Measurements from ENCODE around the gene CAPN10. TPM values are rescaled to one million over a fixed set of nuclear protein-coding genes. Genes with fewer than 3 reads are reported as not detected.
A peak's percentile ranks its signal among the peaks of the same experiment; 100 is the strongest.

Gene CAPN10
- total and polyA plus RNA-seq, 8 donors, result 20.8 to 36.6 (median 28.2) TPM

GRCh38 chr2:240626531-240627300 lies 40.2 kb downstream of the CAPN10 start:
- ATAC-seq (peak; percentile 14), DNase-seq (peak in 2 of 4 donors; percentile 47 to 81)
- no peak for TF ChIP-seq CTCF (IDR thresholded peaks at IDR 0.05)
- Histone ChIP-seq H3K9me3 (no peaks in the 10 kb centered on the region), H3K4me3 (no peak overlapping the region), H3K27ac (no peak overlapping the region), H3K27me3 (peaks cover 0 to 26% of the 10 kb centered on the region in 2 donors), H3K36me3 (peaks cover 0 to 16% of the 10 kb centered on the region in 2 donors), H3K4me1 (peaks cover 0 to 42% of the 10 kb centered on the region in 2 donors)
- intact Hi-C loops (cut with DNase I), result no loop called here

DNA sequence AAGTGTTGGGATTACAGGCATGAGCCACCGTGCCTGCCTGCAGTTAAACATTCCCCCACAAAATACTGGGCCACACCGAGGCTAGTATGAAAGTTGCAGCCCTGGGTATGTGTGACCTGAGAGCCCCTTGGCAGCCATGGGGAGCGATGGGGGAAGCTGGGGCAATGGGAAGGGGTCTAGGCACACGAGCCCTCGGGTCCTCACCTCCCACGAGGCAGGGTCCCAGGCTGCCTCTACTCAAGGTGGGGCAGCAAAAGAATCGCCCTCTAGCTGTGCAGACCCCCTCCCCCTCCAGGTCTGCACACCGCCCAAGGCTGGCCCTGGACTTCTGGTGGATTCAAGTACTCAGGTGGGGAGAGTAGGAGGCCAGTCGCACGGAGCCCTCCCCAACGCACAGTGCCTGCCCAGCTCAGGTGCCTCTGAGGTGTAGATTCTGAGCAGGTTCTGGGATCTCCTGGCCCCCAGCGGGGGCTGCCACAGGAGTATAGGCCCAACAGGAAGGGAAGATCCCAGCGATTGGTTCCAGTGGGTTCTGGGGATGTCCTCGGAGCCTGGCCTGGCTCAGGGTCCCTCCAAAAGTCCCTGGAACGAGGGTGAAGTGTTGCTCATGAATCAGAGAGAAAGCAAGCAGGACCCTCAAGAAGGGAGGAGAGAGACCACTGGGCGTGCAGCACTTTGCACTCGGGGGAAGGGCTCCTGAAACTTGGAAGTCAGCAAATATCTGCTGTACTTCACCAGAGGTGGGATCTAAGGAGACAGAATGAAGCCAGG lies 41.4 kb downstream of the CAPN10 start:
- Histone ChIP-seq H3K27me3 (peaks cover 0 to 20% of the 10 kb centered on the region in 2 donors), H3K27ac (no peak overlapping the region), H3K36me3 (peaks cover 0 to 17% of the 10 kb centered on the region in 2 donors), H3K9me3 (no peaks in the 10 kb centered on the region), H3K4me3 (no peak overlapping the region), H3K4me1 (peaks cover 0 to 30% of the 10 kb centered on the region in 2 donors)
- ATAC-seq (no peak), DNase-seq (peak in 1 of 4 donors; percentile 49)
- intact Hi-C loops (cut with DNase I), result no loop called here
- TF ChIP-seq CTCF (IDR thresholded peaks at IDR 0.05), result no peak

DNA sequence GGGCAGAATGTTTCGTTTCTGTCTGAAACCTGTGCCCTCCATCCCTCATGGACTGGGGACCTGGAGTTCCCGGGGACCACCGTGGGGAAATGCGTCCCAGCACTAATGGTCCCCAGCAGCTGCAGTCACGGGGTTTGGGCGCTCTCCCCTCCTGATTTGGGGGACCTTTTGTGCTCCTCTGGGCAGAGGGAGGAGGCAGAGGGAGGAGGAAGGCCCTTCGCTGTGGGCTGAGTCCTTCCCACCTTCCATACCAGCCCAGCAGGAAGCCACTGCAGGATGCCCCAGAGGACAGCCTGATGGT lies 41.9 kb downstream of the CAPN10 start:
- intact Hi-C loops (cut with DNase I), result no loop called here

DNA sequence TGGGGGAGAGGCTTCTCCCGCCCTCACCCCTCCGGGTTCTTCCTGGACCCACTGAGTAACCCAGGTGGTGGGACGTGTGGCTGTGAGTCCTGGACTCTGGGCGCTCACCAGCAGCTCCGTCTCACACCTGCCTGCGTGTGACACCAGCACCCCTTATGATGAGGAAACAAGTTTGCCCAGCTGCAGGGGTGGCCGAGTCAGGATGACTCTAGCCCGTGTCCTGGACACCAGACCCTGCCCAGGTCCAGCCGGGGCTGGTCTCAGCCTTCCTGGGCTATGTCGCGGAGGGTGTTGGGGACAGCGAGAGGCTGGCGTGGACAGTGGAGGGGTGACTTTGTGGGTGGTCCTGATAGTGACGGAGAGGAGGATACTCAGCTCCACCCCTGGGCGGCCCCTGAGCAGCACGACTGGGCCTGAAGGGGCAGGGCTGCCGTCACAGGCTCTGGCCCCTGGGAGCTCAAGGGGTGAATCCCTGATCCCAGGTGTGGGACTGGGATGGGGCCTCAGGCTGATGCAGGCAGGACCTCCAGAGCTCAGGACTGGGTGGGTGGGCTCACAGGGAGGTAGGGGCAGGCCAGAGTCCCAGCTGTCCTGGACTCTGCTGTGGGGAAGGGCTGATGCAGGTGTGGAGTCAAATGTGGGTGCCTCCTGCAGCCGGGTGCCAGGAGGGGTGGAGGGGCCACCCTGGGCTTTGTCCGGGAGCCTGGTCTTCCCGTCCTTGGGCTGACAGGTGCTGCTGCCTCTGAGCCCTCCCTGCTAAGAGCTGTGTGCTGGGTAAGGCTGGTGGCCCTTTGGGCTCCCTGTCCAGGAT lies 42.5 kb downstream of the CAPN10 start:
- Histone ChIP-seq H3K27ac (no peak overlapping the region), H3K4me1 (peaks cover 0 to 25% of the 10 kb centered on the region in 2 donors), H3K9me3 (peaks cover 0 to 8% of the 10 kb centered on the region in 2 donors), H3K4me3 (no peak overlapping the region), H3K27me3 (peaks cover 0 to 20% of the 10 kb centered on the region in 2 donors), H3K36me3 (peaks cover 0 to 17% of the 10 kb centered on the region in 2 donors)
- intact Hi-C loops (cut with DNase I), result no loop called here
- ATAC-seq (no peak), DNase-seq (peak in 2 of 4 donors; percentile 25 to 74)
- no peak for TF ChIP-seq CTCF (IDR thresholded peaks at IDR 0.05)

More for the DNA sequence above, 41.9 kb downstream of the CAPN10 start:
- Histone ChIP-seq H3K27ac (no peak overlapping the region), H3K9me3 (peaks cover 0 to 3% of the 10 kb centered on the region in 2 donors), H3K36me3 (peaks cover 0 to 17% of the 10 kb centered on the region in 2 donors), H3K27me3 (peaks cover 0 to 20% of the 10 kb centered on the region in 2 donors), H3K4me1 (peaks cover 0 to 28% of the 10 kb centered on the region in 2 donors), H3K4me3 (no peak overlapping the region)
- ATAC-seq (no peak), DNase-seq (peak in 1 of 4 donors; percentile 37)
- no peak for TF ChIP-seq CTCF (IDR thresholded peaks at IDR 0.05)
